ENCODE measurements around the gene PFN1.

DNA sequence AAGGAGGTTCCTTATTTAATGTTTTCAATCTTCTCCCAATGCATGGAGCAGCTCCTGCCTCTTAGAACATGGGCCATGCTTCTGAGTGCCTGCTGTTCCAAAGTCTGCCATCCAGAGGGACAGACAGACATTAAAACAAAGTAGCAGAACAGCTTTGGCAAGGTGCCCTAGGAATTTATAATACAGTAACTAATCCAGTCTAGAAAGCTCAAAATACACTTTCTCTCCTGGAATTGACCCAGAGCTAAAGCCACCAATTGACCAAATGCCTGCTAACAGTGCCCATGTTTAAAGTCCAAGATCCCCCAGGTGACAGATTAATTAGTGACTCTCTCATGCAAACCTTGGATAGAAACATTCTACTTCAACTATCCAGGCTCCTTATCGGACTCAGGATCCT is 34.3 kb downstream of the PFN1 start:
- TF ChIP-seq, protein P1, sequence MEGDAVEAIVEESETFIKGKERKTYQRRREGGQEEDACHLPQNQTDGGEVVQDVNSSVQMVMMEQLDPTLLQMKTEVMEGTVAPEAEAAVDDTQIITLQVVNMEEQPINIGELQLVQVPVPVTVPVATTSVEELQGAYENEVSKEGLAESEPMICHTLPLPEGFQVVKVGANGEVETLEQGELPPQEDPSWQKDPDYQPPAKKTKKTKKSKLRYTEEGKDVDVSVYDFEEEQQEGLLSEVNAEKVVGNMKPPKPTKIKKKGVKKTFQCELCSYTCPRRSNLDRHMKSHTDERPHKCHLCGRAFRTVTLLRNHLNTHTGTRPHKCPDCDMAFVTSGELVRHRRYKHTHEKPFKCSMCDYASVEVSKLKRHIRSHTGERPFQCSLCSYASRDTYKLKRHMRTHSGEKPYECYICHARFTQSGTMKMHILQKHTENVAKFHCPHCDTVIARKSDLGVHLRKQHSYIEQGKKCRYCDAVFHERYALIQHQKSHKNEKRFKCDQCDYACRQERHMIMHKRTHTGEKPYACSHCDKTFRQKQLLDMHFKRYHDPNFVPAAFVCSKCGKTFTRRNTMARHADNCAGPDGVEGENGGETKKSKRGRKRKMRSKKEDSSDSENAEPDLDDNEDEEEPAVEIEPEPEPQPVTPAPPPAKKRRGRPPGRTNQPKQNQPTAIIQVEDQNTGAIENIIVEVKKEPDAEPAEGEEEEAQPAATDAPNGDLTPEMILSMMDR (IDR thresholded peaks at IDR 0.05) = no peak
- TF ChIP-seq POLR2A (IDR thresholded peaks at IDR 0.05) = no peak
